Measurements from ENCODE around the gene S1PR1.

Gene S1PR1

DNA sequence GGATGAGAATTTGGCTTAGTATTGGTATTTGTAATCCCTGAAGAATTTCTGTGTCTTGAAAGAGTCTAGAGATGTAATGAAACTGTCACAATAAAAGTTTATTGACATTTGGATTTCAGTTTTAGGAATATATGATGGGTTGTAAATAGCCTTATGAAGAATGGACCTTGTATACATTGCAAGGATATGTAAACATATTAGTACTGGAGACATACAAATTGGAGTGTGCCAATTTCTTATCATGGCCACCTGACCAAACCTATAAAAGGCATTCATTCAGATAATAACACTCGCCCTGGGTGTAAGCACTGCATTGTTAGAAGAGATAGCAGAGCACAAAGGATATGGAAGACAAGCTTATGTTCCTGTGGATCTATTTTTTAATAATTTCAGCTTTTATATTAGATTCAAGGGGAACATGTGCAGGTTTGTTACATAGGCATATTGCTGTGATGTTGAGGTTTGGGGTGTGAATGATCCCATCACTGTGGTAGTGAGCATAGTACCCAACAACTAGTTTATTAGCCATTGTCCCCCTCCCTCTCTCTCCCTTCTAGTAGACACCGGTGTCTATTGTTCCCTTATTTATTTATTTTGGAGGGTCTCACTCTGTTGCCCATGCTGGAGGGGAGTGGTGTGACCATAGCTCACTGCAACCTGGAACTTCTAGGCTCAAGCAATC, 8.6 kb downstream of the S1PR1 start:
- TF ChIP-seq, protein P1, sequence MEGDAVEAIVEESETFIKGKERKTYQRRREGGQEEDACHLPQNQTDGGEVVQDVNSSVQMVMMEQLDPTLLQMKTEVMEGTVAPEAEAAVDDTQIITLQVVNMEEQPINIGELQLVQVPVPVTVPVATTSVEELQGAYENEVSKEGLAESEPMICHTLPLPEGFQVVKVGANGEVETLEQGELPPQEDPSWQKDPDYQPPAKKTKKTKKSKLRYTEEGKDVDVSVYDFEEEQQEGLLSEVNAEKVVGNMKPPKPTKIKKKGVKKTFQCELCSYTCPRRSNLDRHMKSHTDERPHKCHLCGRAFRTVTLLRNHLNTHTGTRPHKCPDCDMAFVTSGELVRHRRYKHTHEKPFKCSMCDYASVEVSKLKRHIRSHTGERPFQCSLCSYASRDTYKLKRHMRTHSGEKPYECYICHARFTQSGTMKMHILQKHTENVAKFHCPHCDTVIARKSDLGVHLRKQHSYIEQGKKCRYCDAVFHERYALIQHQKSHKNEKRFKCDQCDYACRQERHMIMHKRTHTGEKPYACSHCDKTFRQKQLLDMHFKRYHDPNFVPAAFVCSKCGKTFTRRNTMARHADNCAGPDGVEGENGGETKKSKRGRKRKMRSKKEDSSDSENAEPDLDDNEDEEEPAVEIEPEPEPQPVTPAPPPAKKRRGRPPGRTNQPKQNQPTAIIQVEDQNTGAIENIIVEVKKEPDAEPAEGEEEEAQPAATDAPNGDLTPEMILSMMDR (IDR thresholded peaks at IDR 0.05; ENCODE audit: low read depth, low read length): no peak
- in situ Hi-C loops (cut with HindIII; ENCODE audit: low sequenced_read_pairs): no loop called here
- DNase-seq (ENCODE audit: low read depth, low spot score): no peak
- H3K4me3 ChIP-seq (ENCODE audit: low read depth, low read length): no peak overlapping the region

GRCh38 chr1:101247404-101248287, 10.8 kb downstream of the S1PR1 start:
- in situ Hi-C loops (cut with HindIII; ENCODE audit: low sequenced_read_pairs): no loop called here
- TF ChIP-seq, protein P1 (IDR thresholded peaks at IDR 0.05; ENCODE audit: low read depth, low read length): no peak
- DNase-seq (ENCODE audit: low read depth, low spot score): no peak
- H3K4me3 ChIP-seq (ENCODE audit: low read depth, low read length): no peak overlapping the region

GRCh38 chr1:101250222-101250621, 13.4 kb downstream of the S1PR1 start:
- no peak overlapping the region for H3K4me3 ChIP-seq (ENCODE audit: low read depth, low read length)
- TF ChIP-seq, protein P1 (IDR thresholded peaks at IDR 0.05; ENCODE audit: low read depth, low read length): no peak
- DNase-seq (ENCODE audit: low read depth, low spot score): no peak
- in situ Hi-C loops (cut with HindIII; ENCODE audit: low sequenced_read_pairs): no loop called here

DNA sequence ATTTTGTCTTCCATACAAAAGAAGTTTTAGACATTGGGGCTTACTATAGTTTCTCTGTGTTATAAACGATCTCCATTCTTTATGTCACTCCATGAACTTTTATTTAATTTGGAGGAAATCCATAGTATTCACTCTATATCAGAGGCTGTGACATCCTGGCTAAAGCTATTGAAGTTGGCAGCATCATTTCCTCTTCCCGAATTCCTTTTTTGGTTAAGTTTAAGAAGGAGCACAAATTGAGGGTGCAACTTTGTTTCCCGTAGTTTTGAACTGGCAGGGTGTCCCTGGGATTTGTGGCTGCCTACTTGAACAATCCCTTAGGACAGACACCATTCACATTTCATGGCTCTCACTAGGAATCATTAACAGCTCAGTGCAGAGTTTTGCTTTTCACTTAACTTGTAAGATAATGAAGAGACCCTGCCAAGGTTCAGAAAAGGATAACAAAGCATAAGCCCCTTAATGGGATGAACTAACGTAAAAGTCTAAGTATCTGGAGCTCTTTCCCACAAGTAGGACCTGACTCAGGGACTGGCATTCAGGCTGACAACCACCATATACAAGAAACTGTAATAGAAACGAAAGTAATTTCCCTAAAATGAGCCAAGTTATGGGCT, 13.9 kb downstream of the S1PR1 start:
- DNase-seq (ENCODE audit: low read depth, low spot score): peak; percentile 43
- H3K4me3 ChIP-seq (ENCODE audit: low read depth, low read length): no peak overlapping the region
- in situ Hi-C loops (cut with HindIII; ENCODE audit: low sequenced_read_pairs): no loop called here
- TF ChIP-seq, protein P1 (IDR thresholded peaks at IDR 0.05; ENCODE audit: low read depth, low read length): no peak

- no peak for DNase-seq (ENCODE audit: low read depth, low spot score)
- TF ChIP-seq, protein P1 (IDR thresholded peaks at IDR 0.05; ENCODE audit: low read depth, low read length): no peak
- H3K4me3 ChIP-seq (ENCODE audit: low read depth, low read length): no peak overlapping the region
- in situ Hi-C loops (cut with HindIII; ENCODE audit: low sequenced_read_pairs): no loop called here
Measured at GRCh38 chr1:101251504-101251903, 14.7 kb downstream of the S1PR1 start.

- DNase-seq (ENCODE audit: low read depth, low spot score): peak; percentile 72
- TF ChIP-seq, protein P1 (IDR thresholded peaks at IDR 0.05; ENCODE audit: low read depth, low read length): no peak
- in situ Hi-C loops (cut with HindIII; ENCODE audit: low sequenced_read_pairs): no loop called here
- H3K4me3 ChIP-seq (ENCODE audit: low read depth, low read length): no peak overlapping the region
Measured at GRCh38 chr1:101253976-101254674, 17.3 kb downstream of the S1PR1 start.

Measured in astrocyte of the spinal cord (primary cell).